ENCODE data around the gene RPL14. TPM values are rescaled to one million over a fixed set of nuclear protein-coding genes. Genes with fewer than 3 reads are reported as not detected.

RPL14 gene
- total and polyA plus RNA-seq, 10 of the 15 experiments (the other 5 are each of a cell fraction or from before 2014, with no cell fraction given) = 530 to 3,008 (median 1,136) TPM

DNA sequence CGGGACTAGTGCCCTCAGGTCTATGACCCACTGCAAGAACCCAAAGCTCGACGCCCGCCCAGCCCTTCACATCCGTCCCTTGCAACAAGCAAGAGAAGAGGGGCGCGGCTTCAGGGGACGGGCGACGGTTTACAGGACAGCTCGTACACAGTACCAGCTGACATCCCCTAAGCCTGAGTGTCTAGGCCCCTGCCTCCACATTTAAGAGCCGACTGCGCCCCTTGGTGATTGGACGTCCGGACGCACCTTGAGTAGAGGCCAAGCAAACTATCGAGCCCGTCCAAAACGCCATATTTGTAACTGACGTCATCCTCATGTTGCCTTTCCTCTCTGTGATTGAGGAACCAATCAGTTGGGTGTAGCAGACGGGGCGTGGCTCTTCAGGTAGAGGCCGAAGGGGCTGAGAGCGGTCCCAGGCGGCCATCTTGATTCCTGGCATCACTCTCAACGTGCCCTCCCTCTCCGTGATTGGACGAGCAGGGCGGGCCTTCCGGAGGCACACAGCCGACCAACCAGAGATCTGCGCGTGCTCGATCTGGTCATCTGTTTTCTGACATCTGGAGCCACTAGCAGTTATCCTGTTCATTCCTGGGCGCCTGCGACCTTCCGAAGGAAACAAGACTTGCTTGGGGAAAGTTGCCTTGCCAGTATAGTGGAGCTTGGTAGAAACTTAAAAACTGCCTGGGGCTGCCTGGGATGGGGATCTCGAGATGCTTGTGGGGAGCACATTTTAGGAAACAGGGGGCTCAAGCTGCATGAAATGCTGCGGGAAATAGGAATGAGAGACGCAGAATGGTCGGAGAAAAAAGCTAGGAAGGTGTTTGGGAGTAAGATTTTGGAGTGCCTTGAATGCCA, 4.0 kb upstream of the RPL14 start (continued):
- TF ChIP-seq, protein P1, sequence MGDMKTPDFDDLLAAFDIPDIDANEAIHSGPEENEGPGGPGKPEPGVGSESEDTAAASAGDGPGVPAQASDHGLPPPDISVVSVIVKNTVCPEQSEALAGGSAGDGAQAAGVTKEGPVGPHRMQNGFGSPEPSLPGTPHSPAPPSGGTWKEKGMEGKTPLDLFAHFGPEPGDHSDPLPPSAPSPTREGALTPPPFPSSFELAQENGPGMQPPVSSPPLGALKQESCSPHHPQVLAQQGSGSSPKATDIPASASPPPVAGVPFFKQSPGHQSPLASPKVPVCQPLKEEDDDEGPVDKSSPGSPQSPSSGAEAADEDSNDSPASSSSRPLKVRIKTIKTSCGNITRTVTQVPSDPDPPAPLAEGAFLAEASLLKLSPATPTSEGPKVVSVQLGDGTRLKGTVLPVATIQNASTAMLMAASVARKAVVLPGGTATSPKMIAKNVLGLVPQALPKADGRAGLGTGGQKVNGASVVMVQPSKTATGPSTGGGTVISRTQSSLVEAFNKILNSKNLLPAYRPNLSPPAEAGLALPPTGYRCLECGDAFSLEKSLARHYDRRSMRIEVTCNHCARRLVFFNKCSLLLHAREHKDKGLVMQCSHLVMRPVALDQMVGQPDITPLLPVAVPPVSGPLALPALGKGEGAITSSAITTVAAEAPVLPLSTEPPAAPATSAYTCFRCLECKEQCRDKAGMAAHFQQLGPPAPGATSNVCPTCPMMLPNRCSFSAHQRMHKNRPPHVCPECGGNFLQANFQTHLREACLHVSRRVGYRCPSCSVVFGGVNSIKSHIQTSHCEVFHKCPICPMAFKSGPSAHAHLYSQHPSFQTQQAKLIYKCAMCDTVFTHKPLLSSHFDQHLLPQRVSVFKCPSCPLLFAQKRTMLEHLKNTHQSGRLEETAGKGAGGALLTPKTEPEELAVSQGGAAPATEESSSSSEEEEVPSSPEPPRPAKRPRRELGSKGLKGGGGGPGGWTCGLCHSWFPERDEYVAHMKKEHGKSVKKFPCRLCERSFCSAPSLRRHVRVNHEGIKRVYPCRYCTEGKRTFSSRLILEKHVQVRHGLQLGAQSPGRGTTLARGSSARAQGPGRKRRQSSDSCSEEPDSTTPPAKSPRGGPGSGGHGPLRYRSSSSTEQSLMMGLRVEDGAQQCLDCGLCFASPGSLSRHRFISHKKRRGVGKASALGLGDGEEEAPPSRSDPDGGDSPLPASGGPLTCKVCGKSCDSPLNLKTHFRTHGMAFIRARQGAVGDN (IDR thresholded peaks at IDR 0.05) = no peak; the same call in 1 of the 2 replicates
- TF ChIP-seq RAD51 (IDR thresholded peaks at IDR 0.05) (peak; percentile 51; the same call in 1 of the 2 replicates), ZNF384 (IDR thresholded peaks at IDR 0.05; ENCODE audit: borderline replicate concordance, low read depth, low read length) (no peak), CBX5 (IDR thresholded peaks at IDR 0.05; ENCODE audit: low read depth) (0 out of 2 replicates have a peak, but pooled peaks have one; percentile 30), MEF2A (IDR thresholded peaks at IDR 0.05; ENCODE audit: insufficient read depth, low read depth, low read length) (no peak), KAT2A (conservative IDR thresholded peaks at IDR 0.05; ENCODE audit: control insufficient read depth, low read depth, low read length) (no peak), SIN3A (IDR thresholded peaks at IDR 0.05; ENCODE audit: low read depth, low read length) (peak; percentile 42; the same call in 1 of the 2 replicates)
- TF ChIP-seq, protein P2, sequence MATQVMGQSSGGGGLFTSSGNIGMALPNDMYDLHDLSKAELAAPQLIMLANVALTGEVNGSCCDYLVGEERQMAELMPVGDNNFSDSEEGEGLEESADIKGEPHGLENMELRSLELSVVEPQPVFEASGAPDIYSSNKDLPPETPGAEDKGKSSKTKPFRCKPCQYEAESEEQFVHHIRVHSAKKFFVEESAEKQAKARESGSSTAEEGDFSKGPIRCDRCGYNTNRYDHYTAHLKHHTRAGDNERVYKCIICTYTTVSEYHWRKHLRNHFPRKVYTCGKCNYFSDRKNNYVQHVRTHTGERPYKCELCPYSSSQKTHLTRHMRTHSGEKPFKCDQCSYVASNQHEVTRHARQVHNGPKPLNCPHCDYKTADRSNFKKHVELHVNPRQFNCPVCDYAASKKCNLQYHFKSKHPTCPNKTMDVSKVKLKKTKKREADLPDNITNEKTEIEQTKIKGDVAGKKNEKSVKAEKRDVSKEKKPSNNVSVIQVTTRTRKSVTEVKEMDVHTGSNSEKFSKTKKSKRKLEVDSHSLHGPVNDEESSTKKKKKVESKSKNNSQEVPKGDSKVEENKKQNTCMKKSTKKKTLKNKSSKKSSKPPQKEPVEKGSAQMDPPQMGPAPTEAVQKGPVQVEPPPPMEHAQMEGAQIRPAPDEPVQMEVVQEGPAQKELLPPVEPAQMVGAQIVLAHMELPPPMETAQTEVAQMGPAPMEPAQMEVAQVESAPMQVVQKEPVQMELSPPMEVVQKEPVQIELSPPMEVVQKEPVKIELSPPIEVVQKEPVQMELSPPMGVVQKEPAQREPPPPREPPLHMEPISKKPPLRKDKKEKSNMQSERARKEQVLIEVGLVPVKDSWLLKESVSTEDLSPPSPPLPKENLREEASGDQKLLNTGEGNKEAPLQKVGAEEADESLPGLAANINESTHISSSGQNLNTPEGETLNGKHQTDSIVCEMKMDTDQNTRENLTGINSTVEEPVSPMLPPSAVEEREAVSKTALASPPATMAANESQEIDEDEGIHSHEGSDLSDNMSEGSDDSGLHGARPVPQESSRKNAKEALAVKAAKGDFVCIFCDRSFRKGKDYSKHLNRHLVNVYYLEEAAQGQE (IDR thresholded peaks at IDR 0.05; ENCODE audit: low read depth, low read length) = no peak

All from GM12878 (cell line).